GM12878 (cell line): ENCODE measurements around the gene ARL15. TPM values are rescaled to one million over a fixed set of nuclear protein-coding genes. Genes with fewer than 3 reads are reported as not detected.

Experiments
- ATAC-seq: fragments of 200-7000 bp; cut with Tn5 transposase; 3 replicates; pipeline ENCODE4 v1.9.1; 2020; ENCODE audit warnings: mild to moderate bottlenecking, moderate library complexity
- BruUV-seq: library from RNA; stranded (reverse); fragments of 400-500 nt; replicated peaks from 2 replicates; lab custom pipeline; 2021; lab: Mats Ljungman, UMichigan
- CTCF ChIA-PET: fragments of 300-600 bp; sonication (Branson Sonifier 250); formaldehyde crosslinking; extraction: SDS; loops from one replicate; lab custom pipeline; 2021; ENCODE audit warnings: inconsistent platforms; lab: Yijun Ruan, JAX
- POLR2A ChIA-PET: fragments of 350-600 bp; formaldehyde crosslinking; extraction: SDS; loops from one replicate; lab custom pipeline; 2021; ENCODE audit warnings: inconsistent platforms; lab: Charles Lee
- RAD21 ChIA-PET: fragments of 300-600 bp; sonication (Branson Sonifier 250); formaldehyde crosslinking; loops from one replicate; lab custom pipeline; 2023; ENCODE audit warnings: antibody characterized with exemption; ENCODE audit not compliant: unreplicated experiment; lab: Charles Lee
- SMC1A ChIA-PET: fragments of 300-600 bp; sonication (Branson Sonifier 250); formaldehyde crosslinking; loops from one replicate; lab custom pipeline; 2023; ENCODE audit not compliant: unreplicated experiment, uncharacterized antibody; lab: Charles Lee
- DNase-seq: peaks from one replicate; pipeline ENCODE4 v3.0.0-alpha.2; 2011; ENCODE audit warnings: low read depth, low spot score
- FAIRE-seq: peaks from 3 replicates; lab custom pipeline; 2011; peaks lifted over from hg19 to GRCh38; lab: Jason Lieb, UNC
- H2AFZ ChIP-seq: 2 replicates; pipeline ENCODE4 v1.6.0; 2011; ENCODE audit warnings: low read depth, low read length, control low read depth; ENCODE audit not compliant: control insufficient read depth
- H3K27ac ChIP-seq: 2 replicates; pipeline ENCODE4 v1.5.1; 2011; ENCODE audit warnings: control low read depth; ENCODE audit not compliant: control insufficient read depth, insufficient read depth
- H3K27me3 ChIP-seq, 2 experiments: replicated peaks in 1 of 2; 2 replicates each; pipeline versions ENCODE4 v1.6.0 to v1.6.1; 2011; ENCODE audit warnings: low read length in 1 of 2; ENCODE audit not compliant: control insufficient read depth in 2 of 2, insufficient read depth in 2 of 2
- H3K36me3 ChIP-seq, 2 experiments: 2 replicates each; pipeline ENCODE4 v1.5.1; 2011; ENCODE audit warnings: low read length in 1 of 2; ENCODE audit not compliant: control insufficient read depth in 2 of 2, insufficient read depth in 2 of 2
- H3K4me1 ChIP-seq: 2 replicates; pipeline ENCODE4 v1.6.1; 2011; ENCODE audit warnings: mild to moderate bottlenecking, low read length, moderate library complexity, mixed read lengths; ENCODE audit not compliant: control insufficient read depth, insufficient read depth
- H3K4me2 ChIP-seq: 2 replicates; pipeline ENCODE4 v1.6.0; 2011; ENCODE audit warnings: control low read depth; ENCODE audit not compliant: control insufficient read depth, insufficient read depth
- H3K4me3 ChIP-seq: fragments of 200-600 bp; sonication (generic); 2 replicates; pipeline ENCODE4 v1.5.1; 2016
- H3K79me2 ChIP-seq: 2 replicates; pipeline ENCODE4 v1.6.0; 2011; ENCODE audit warnings: low read length; ENCODE audit not compliant: control insufficient read depth, insufficient read depth
- H3K9ac ChIP-seq: 2 replicates; pipeline ENCODE4 v1.8.0; 2011; ENCODE audit warnings: low read length, control low read depth, mixed read lengths; ENCODE audit not compliant: control insufficient read depth, insufficient read depth
- H3K9me3 ChIP-seq: replicated peaks from 3 replicates; pipeline ENCODE4 v1.5.1; 2011; ENCODE audit warnings: mild to moderate bottlenecking, low read length; ENCODE audit not compliant: control insufficient read depth, insufficient read depth
- H4K20me1 ChIP-seq: 2 replicates; pipeline ENCODE4 v1.6.0; 2011; ENCODE audit not compliant: control insufficient read depth, insufficient read depth
- ATF3 ChIP-seq: IDR thresholded peaks from 2 replicates; pipeline ENCODE4 v1.6.1; 2011; ENCODE audit warnings: low read depth, mild to moderate bottlenecking, low read length, moderate library complexity, borderline replicate concordance; ENCODE audit errors: extremely low read depth
- BCLAF1 ChIP-seq: fragments of 450-650 bp; IDR thresholded peaks from 2 replicates; pipeline ENCODE4 v1.6.1; 2017; ENCODE audit warnings: antibody characterized with exemption, mild to moderate bottlenecking, moderate library complexity
- CEBPB ChIP-seq, 2 experiments: fragments of 150-350 bp in 1 of 2; IDR thresholded peaks; 2 replicates each; pipeline ENCODE4 v1.6.1; 2012 to 2014; ENCODE audit warnings: low read depth in 2 of 2, low read length in 2 of 2, borderline replicate concordance in 1 of 2, inconsistent platforms in 1 of 2
- HCFC1 ChIP-seq: fragments of 150-350 bp; IDR thresholded peaks from 2 replicates; pipeline ENCODE4 v1.6.1; 2014; ENCODE audit warnings: low read length
- IKZF1 ChIP-seq: fragments of 450-650 bp; conservative IDR thresholded peaks from 2 replicates; pipeline ENCODE4 v1.6.1; 2017; ENCODE audit warnings: antibody characterized with exemption, mild to moderate bottlenecking
- IRF3 ChIP-seq: fragments of 450-650 bp; IDR thresholded peaks from 2 replicates; pipeline ENCODE4 v1.6.1; 2014; ENCODE audit warnings: mild to moderate bottlenecking
- KAT2A ChIP-seq: conservative IDR thresholded peaks from 2 replicates; pipeline ENCODE4 v1.6.1; 2011; ENCODE audit warnings: low read depth, low read length; ENCODE audit not compliant: control insufficient read depth
- KDM1A ChIP-seq: fragments of 200-600 bp; sonication (generic); IDR thresholded peaks from 2 replicates; pipeline ENCODE4 v1.6.1; 2016; ENCODE audit warnings: borderline replicate concordance
- NR2F1 ChIP-seq: fragments of 450-650 bp; conservative IDR thresholded peaks from 2 replicates; pipeline ENCODE4 v1.6.1; 2017; ENCODE audit warnings: mild to moderate bottlenecking
- PBX3 ChIP-seq: IDR thresholded peaks from 2 replicates; pipeline ENCODE4 v1.6.1; 2011; ENCODE audit warnings: mild to moderate bottlenecking, low read depth, low read length, moderate library complexity; ENCODE audit not compliant: insufficient replicate concordance
- RBBP5 ChIP-seq: fragments of 200-600 bp; sonication (generic); conservative IDR thresholded peaks from 2 replicates; pipeline ENCODE4 v1.6.1; 2016
- RUNX3 ChIP-seq: IDR thresholded peaks from 2 replicates; pipeline ENCODE4 v1.6.1; 2012; ENCODE audit warnings: low read length, inconsistent platforms
- SIX5 ChIP-seq: IDR thresholded peaks from 2 replicates; pipeline ENCODE4 v1.6.1; 2011; ENCODE audit warnings: mild to moderate bottlenecking, low read depth, low read length, moderate library complexity; ENCODE audit not compliant: severe bottlenecking
- SREBF1 ChIP-seq: IDR thresholded peaks from 2 replicates; pipeline ENCODE4 v1.6.1; 2012; ENCODE audit warnings: mild to moderate bottlenecking, low read length
- STAT3 ChIP-seq: IDR thresholded peaks from 2 replicates; pipeline ENCODE4 v1.6.1; 2011; ENCODE audit warnings: low read depth, low read length, improper control_type of control experiment
- TAF1 ChIP-seq: IDR thresholded peaks from 2 replicates; pipeline ENCODE4 v1.6.1; 2011; ENCODE audit warnings: mild to moderate bottlenecking, low read depth, low read length, borderline replicate concordance
- YY1 ChIP-seq: IDR thresholded peaks from 2 replicates; pipeline ENCODE4 v1.6.1; 2011; ENCODE audit warnings: low read depth, mild to moderate bottlenecking, low read length
- WGBS: methylation state at CpG from one replicate; pipeline ENCODE4 v1.1.6; 2016; ENCODE audit warnings: low lambda C conversion rate; ENCODE audit not compliant: insufficient replicate concordance, insufficient coverage; ENCODE audit errors: missing lambda C conversion rate; 5-methylcytosine and 5-hydroxymethylcytosine counted together
- in situ Hi-C: fragments of 300-500 bp; cut with MboI; formaldehyde crosslinking; loops from 9 replicates; pipeline ENCODE4 v1.14.3; 2018; ENCODE audit warnings: mixed read lengths
- intact Hi-C: fragments of 100-400 bp; cut with micrococcal nuclease; formaldehyde crosslinking; loops from one replicate; pipeline ENCODE4 v1.14.2; 2022; ENCODE audit not compliant: unreplicated experiment
- polyA plus RNA-seq, 11 experiments: library from polyadenylated mRNA; depleted of rRNA in 4 of 11; unstranded in 6 of 11; stranded (reverse) in 5 of 11; fragments of >200 nt; fragmentation: Nextera tagmentation in 4 of 11; fragmentation: Illumina TruSeq in 1 of 11; extraction: Ambion mirVana in 4 of 11; extraction: Trizol in 1 of 11; gene quantifications; 1 replicate in 1 of 11; 2 replicates in 10 of 11; pipeline versions ENCODE4 v1.2.1 to v1.2.3, GENCODE V29; 2011 to 2016; ENCODE audit warnings: inconsistent platforms in 2 of 11, missing spikeins in 2 of 11, low read depth in 1 of 11
- total RNA-seq, 4 experiments: library from RNA; depleted of rRNA in 3 of 4; stranded (reverse); fragments of >200 nt in 3 of 4; fragmentation: Illumina TruSeq in 1 of 4; extraction: Trizol in 1 of 4; gene quantifications; 2 replicates each; pipeline versions ENCODE4 v1.2.1 to v1.2.3, GENCODE V29; 2013 to 2021

The ARL15 gene
- total and polyA plus RNA-seq, 10 of the 15 experiments (the other 5 are each of a cell fraction or from before 2014, with no cell fraction given): 3.6 to 11.0 (median 7.7) TPM

- intact Hi-C loops: no loop called here
- peak; percentile 54 for FAIRE-seq
- Histone ChIP-seq H3K9ac (no peak overlapping the region), H3K4me3 (no peak overlapping the region), H3K9me3 (no peaks in the 10 kb centered on the region), H2AFZ (no peak overlapping the region), H4K20me1 (no peaks in the 10 kb centered on the region), H3K36me3 (no peaks in the 10 kb centered on the region), H3K27me3 (no peaks in the 10 kb centered on the region), H3K79me2 (no peaks in the 10 kb centered on the region), H3K4me1 (no peaks in the 10 kb centered on the region), H3K27ac (no peak overlapping the region), H3K4me2 (no peak overlapping the region)
- WGBS: 58% methylated on average over 1 of the region's 1 CpG
- CTCF ChIA-PET: no interaction called here
- no TSS peak for BruUV-seq
- no peak for ATAC-seq
- SMC1A ChIA-PET: interaction anchor here (1.5 kb wide), 1 partner anchor 62 kb away, joined by 4 read pairs; no protein-coding TSS in a partner anchor
- DNase-seq: no peak
- POLR2A ChIA-PET: interaction anchor here (0.7 kb wide), 1 partner anchor 144 kb away, joined by 5 read pairs; no protein-coding TSS in a partner anchor
- TF ChIP-seq BCLAF1 (no peak), IKZF1 (no peak), NR2F1 (no peak), PBX3 (no peak), KAT2A (no peak), YY1 (no peak), TAF1 (no peak), RBBP5 (no peak), ATF3 (no peak), HCFC1 (no peak), CEBPB (IDR thresholded peaks at IDR 0.05; ENCODE audit: borderline replicate concordance in 1 of 2, low read depth in 2 of 2, low read length in 2 of 2) (no peak), KDM1A (no peak), RUNX3 (no peak), SREBF1 (no peak), IRF3 (no peak), SIX5 (no peak), STAT3 (no peak)
- RAD21 ChIA-PET: no interaction called here
- in situ Hi-C loops: no loop called here
Observed at GRCh38 chr5:54150841-54151240, 159.5 kb downstream of the ARL15 start.
